HG02588 (cell line): Measurements from ENCODE around the gene GFRA1.
"Not testable (repeated sequence)": the region's sequence is repeated elsewhere in the genome, so short reads cannot be mapped to it uniquely, and the experiment has no call there.

ENCODE experiments used
- ATAC-seq: cut with Tn5 transposase; IDR thresholded peaks from one replicate; pipeline ENCODE4 v1.9.1; 2021; ENCODE audit warnings: mild to moderate bottlenecking, moderate library complexity; ENCODE audit not compliant: unreplicated experiment

Gene GFRA1

DNA sequence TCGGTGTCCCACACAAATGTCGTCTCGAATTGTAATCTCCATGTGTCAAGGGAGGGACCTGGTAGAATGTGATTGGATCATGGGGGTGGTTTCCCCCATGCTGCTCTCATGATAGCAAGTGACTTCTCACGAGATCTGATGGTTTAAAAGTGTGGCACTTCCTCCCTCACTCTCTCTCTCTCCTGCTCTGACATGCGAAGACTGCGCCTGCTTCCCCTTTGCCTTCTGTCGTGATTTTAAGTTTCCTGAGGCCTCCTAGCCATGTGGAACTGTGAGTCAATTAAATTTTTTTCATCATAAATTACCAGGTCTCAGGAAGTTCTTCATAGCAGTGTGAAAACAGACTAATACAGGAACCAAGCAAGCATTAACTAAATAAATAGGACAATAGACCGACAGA is 229.1 kb downstream of the GFRA1 start:
- no peak for ATAC-seq

DNA sequence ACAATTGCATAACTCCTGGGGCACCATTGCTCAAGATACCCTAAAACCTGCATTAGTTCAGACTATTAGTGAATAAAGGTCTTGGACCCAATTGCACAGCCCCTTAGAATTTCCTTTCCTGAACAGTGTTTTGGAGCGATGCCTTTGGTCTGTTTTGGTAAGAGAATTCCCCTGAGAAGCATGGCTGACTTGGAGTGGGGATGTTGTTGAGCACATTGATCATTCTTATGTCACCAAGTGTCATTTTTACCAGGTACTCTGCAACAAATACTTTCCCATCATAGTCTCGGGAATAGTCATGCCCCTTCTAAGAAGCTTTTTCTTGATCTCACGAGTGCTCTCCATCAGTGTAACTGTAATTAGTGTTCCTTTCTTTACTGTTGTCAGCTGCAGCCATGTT is 229.7 kb downstream of the GFRA1 start:
- ATAC-seq: no peak

GRCh38 chr10:116041948-116042347 is 231.1 kb downstream of the GFRA1 start:
- ATAC-seq: no peak

DNA sequence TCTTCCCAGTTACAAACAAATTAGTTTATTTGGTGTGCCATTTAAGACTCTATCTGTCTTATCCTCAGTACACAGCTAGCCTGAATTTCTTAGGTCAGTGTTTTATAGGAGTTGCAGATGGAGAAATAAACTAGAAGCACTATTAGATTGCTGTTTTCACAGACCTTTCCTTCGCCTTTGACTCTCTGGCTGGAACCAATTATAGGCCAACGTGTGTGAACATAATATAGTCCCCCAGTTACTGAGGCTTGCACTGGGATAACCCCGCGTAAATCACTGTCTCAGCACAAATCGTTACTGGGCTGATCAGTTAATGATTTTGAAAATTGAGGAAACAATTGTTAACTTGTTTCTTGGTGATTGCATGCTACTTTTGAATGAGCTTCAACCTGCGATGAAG is 233.4 kb downstream of the GFRA1 start:
- ATAC-seq: no peak

GRCh38 chr10:116038259-116038658 is 234.7 kb downstream of the GFRA1 start:
- no peak for ATAC-seq

DNA sequence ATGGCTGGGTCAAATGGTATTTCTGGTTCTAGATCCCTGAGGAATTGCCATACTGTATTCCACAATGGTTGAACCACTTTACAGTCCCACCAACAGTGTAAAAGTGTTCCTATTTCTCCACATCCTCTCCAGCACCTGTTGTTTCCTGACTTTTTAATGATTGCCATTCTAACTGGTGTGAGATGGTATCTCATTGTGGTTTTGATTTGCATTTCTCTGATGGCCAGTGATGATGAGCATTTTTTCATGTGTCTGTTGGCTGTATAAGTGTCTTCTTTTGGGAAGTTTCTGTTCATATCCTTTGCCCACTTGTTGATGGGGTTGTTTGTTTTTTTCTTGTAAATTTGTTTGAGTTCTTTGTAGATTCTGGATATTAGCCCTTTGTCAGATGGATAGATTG is 237.6 kb downstream of the GFRA1 start:
- not testable (repeated sequence) for ATAC-seq

- ATAC-seq: no peak
These were observed 242.4 kb downstream of the GFRA1 start for GRCh38 chr10:116030576-116030975.

- ATAC-seq: no peak
These were observed 243.2 kb downstream of the GFRA1 start for GRCh38 chr10:116029826-116030225.

DNA sequence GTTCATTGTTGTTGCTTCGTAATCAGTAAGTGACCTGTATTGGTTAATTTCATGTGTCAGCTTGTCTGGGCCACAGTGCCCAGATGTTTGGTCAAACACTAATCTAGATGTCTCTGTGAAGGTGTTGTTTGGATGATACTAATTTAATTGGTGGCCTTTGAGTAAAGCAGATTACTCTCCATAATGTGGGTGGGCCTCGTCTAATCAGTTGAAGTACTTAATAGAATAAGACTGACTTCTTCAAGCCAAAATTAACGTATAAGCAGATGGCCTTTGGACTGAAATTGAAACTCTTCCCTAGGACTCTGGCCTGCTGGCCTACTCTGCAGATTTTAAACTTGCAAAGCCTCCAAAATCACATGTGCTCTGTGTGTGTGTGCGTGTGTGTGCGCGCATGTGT is 245.7 kb downstream of the GFRA1 start:
- no peak for ATAC-seq

GRCh38 chr10:116026725-116027124 is 246.3 kb downstream of the GFRA1 start:
- ATAC-seq: no peak

DNA sequence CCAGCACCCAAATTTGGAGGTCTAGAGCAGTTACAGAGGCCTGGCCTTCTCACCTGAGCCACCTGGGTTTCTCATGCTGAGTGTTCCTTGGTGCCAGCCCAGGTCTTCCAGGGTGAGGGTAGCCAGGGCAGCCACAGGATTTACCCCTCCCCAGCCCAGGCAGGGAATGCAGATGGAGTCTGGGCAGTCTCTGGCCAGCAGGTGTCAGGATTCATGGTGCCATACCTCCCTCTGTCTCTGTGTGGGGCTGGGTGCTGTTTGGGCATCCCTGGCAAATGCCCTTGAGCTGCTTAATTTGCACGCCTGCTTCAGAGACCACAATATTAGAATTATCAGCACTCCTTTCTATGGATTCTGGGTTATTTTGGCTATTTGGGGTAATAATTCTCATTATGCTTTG is 246.7 kb downstream of the GFRA1 start:
- no peak for ATAC-seq

DNA sequence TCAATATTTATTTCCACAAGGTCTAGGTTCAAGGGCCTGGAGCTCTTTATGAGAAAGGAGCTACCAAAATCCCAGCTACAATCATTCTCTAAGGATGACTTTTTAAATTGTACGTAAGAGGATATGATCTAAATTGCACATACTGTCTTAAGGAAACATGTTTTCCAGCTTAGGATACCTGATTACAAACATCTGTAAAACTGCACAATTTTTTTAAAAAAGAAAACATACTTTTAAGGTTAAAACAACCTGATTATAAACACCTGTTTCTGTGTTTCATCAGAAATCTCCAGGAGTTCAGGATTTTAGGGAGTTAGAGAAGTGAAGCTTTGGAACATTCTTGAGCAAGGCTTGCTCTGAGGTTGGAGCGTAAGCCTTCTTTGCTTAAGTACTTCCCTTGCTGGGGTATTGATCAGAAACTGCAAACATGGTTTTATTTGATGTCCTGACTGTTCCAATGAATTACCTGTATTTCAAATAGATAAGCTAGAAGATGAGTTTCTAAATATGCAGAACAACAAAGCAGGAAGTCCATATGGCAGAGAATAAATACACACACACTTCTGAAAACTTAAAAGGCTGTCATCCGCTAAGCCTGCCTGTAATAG is 248.6 kb downstream of the GFRA1 start:
- no peak for ATAC-seq

DNA sequence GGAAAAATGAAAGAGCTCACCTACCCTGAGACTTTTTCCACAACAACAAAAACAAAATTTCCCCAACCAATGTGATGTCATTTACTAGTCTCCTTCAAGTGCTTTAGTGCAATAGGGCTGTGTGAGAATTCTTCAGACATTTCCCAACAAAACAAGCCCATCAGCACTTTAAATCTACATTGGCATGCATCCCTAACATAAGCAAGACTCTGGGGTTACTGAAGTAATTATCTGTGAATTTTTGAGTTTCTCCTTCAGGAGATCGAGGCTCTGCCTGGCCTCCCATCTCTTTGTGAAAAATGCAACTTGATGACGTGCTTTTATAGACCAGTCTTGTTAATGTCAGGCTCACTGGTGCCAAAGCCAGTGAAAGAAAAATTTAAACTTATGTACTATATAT is 255.6 kb downstream of the GFRA1 start:
- no peak for ATAC-seq

- ATAC-seq: no peak
These were observed 257.2 kb downstream of the GFRA1 start for GRCh38 chr10:116015583-116016333.

GRCh38 chr10:116014871-116015582 is 258.0 kb downstream of the GFRA1 start:
- no peak for ATAC-seq

GRCh38 chr10:116014326-116014725 is 258.7 kb downstream of the GFRA1 start:
- no peak for ATAC-seq

DNA sequence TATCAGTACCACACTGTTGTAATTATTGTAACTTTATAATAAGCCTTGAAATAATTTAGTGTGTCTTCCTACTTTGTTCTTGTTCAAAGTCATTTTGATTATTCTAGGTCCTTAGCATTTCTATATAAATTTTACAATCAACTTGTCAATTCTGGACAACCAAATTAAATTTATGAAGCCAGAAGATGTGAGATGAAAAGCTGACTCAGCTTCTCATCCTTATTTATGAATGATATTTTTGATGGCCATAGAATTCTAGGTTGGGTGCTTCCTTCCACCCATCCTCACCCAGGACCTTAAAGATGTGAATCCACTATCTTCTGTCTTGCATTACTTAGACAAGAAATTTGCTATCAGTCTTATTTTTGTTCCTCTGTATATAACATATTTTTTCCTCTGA is 261.1 kb downstream of the GFRA1 start:
- ATAC-seq: no peak

DNA sequence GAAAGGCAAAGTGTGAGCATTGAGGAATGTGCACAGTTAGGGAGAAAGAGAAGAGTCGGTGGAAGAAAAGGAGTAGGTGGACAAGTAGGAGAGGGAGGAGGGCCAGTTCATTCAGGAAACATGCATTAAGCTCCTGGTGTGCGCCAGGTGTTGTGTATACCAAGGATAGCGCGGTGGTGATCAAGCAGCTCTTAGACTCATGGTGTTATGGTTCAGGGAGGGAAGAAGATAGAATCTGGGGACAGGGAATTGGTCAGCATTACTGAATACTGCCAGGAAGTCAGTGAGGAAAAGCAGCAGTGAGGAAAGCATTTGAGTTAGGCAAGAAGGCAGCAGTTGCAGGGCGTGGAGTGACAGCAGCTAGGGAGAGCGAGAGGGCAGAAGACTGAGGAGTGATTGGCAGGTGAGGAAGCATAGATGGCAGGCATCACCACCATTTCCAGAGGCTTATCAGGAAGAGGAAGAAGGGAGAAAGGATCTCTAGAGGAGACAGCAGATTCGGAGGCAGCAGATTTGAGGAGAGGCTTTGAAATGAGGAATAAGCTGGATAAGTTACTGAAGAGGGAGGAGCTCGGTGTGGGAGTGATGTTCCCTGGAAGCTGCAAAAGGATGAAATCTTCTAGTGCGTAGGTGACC is 265.6 kb downstream of the GFRA1 start:
- no peak for ATAC-seq
